Measurements from ENCODE around the gene JAG2.
A peak's percentile ranks its signal among the peaks of the same experiment; 100 is the strongest.

Gene JAG2

DNA sequence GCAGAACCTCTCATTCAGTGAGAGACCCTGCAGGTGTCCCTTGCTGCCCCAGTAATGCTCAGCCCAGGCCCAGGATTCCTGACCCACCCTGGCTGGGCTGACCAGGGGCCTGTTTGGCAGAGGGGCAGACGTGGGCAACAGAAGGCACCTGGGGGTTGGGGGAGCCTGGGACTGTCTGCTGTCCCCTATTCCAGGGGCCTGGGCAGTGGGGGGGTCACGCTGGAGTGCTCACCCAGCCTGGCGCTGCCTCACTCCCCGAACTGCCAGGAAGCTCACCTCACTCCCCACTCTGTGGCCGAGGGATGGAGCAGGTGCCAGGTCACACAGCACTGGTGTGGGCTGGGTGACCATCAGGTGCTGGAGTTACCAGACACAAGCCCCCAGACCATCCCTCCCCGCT lies 35.1 kb upstream of the JAG2 start:
- no peak for DNase-seq (ENCODE audit: low read depth in 2 of 2)

DNA sequence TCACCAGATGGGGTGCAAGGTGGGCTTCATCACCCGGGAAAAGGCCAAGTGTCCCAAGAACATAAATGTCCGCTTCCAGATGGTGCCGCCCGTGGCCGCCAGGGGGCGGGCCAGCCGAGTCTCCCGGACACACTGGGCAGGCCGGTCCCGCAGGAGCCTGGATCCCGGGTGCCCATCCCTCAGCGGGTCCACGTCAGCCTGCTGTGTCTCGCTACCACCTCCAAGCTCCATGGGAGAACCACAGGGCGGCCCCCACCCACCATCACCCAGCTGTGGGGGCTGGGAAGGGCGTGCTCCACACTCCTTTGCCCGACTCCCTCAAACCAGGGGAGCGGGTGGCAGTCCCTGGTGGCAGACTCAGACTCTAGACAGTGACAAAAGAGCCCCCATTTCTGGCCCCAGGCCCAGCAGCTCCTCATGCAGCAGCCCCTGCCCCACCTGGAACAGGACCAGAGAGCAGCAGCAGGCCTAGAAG lies 34.5 kb upstream of the JAG2 start:
- DNase-seq (ENCODE audit: low read depth in 2 of 2) = peak; percentile 26 to 28

DNA sequence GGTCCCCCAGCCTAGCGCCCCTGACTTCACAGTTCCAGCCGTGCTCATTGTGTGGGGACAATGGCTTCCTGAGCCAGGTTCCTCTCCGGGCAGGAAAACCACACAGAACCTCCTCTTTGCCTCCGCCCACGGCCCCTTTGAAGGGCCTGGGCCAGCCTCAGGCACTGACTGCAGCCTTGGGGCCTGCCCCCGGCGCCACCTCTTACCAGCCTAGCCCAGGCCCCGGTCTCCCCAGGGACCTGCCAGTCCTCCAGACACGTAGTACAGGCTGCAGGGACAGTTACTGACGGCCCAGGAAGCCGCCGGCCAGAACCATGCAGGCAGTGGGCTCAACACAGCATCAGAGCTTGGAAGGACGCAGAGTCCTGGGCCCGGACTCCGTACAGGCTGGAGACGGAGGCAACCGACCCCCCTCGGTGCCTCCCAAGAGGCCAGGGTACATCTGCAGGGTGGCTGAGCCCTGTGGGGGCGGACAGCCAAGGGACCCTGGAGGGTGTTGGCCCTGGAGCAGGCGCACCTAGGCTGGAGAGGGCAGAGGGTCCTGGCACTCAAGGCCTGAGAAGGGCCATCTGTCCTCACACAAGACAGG lies 33.4 kb upstream of the JAG2 start:
- DNase-seq (ENCODE audit: low read depth in 2 of 2) = no peak

DNA sequence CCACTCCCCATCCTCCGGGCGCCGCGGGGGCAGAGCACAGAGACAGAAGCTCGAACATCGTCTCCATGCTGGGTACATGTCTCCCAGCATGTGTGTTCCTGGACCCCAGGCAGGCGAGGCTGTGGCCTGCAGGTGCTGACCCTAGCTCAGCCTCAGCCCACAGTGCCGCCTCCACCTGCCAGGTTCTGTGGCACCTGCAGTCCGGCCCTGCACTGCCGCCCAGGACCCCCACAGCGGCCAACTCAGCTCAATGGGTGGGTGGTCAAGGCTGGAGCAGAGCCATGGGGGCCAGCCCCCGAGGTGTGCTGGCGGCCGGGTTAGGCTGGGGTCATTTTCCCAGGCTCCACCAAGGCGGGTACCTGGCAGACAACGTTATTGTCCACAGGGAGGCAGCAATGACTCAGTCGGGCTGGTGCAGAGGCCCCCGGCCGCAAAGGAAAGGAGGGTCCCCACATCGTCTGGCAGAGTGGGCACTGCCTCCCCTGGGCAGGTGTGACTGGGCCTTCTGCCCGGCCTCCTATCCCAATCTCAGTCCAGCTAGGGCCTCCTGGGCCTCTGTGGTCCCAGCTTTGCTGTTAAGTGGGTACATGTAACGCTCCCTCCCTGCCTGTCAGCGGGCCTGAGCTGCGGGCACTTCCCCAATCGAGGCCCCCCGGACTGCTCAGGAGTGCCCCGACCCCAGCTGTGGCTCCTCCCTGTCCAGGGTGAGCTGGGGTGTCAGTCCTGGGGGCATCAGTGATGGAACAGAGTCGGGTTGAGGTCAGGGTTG lies 32.8 kb upstream of the JAG2 start:
- DNase-seq (ENCODE audit: low read depth in 2 of 2) = no peak

DNA sequence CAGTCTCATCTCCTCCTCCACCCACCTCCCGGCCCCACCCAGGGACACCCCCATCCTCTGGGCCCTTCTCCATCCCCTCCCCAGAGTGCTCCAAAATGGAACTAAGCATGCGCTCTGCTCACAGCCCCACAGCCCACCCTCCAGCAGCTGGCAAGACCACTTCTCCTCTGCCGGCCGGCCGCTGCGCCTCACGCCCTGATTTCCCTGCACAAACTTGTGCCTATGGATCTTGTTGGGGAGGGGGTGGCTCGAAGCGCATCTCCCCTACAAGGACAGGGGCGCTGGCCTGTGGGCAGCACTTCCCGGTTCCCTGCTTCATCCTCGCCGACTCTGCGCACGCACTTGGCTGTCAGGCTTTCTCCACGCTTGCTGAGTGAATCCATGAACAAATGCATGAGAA lies 32.1 kb upstream of the JAG2 start:
- DNase-seq (ENCODE audit: low read depth in 2 of 2) = no peak

DNA sequence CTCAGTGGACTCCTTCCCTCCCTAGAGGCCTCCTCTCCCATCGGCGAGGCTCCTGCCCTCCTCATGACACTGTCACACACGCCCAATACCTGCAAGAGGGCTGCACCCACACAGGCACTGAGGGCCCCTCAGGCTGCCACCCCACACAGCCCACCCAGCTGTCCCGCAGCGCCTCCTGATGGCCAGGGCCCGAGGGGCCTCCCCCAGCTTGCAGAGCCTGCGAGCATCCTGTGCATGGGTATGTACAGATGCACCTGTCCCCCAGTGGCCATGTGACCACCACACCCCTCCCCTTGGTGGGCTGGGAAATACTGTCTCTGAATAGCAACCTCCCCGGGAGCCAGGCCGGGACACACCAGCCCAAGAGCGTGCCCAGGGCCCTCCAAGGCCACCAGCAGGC lies 31.5 kb upstream of the JAG2 start:
- no peak for DNase-seq (ENCODE audit: low read depth in 2 of 2)

DNA sequence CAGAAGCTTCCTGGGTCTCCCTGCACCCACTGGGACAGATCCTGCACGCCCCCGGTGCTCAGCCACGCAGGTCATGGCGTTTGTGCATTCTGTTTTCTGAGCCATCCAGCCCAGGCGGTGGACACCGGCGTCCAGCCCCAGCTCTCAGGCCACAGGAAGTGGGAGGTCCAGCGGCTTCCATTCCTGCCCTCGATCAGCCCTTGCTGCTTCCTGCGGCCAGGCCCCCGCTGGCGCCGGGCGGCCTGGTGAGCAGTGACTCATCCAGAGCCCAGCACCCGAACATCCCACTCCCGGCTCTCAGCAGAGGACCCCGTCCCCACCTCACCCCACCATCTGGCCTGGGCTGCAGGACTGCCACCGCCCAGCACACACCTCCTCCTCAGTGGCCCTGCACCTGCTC lies 30.5 kb upstream of the JAG2 start:
- DNase-seq (ENCODE audit: low read depth in 2 of 2) = no peak

DNA sequence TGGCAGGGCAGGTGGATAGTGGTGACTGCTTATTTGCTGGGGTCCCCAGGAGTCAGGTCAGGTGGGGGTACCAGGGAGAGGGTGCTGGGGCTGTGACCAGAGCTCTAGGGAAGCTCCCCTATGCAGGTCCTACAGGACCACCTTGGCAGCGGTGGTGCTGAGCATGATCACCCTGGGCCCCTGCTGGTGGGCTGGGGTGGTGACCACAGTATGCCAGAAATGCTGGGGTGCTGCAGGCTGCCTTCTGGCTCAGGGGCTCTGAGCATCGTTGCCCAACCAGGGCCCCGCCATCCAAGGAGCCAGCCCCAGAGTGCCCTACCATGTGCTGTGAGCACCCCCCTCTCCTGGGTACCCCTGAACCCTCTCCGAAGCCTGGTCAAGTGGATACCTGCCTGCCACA lies 30.0 kb upstream of the JAG2 start:
- no peak for DNase-seq (ENCODE audit: low read depth in 2 of 2)

DNA sequence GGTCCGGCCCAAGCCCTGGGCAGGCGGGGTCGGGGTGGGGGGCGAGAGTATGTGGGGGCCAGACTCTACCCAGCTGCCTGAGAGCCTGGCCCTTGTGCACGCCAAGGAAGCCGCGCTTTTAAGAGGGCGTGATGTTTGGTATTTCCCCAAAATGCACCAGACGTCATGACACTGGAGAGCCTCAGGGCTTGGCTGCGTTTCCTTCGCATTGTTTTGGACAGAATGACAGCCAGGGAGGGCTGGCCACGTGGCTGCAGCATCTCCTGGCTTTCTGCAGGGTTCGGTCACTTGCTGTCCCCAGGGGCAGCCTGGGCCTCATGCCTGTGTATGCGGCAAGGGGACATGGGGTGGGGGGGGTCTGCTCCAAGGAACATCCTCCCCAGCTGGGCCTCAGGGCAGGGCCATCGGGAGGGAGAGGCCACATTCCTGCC lies 28.6 kb upstream of the JAG2 start:
- DNase-seq (ENCODE audit: low read depth in 2 of 2) = no peak

DNA sequence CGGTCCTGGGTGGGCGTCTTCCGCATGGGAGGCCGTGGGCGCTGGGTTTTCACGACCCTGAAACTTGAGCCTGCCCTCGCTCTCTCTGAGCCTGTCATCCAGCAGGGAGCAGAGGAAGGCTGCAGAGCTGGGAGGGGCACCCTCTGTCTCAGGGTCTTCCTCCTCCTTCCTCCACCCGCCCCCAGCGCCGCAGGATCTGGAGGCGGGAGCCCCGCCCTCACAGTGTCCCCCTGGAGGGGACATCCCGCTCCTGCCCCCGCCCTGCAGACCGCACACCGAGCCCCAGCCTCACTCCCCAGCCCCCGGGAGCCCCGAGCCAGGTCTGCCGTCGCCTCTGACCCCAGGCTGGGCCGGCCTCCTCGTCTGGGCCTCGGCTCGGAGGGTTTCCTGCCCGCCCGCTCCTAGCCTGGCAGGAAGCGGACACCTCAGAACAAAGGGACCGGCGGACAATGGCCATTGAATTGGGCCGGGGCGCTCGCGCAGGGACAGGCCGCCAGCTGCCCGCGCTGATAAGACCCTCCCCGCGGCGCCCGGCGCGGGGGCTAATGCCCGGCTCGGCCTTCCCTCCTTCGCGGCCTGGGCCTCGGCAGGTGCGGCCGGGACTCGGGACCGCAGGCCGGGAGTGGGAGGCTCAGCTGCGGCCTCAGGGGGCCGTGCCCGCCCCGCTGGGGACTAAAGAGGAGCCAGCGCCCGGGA lies 27.8 kb upstream of the JAG2 start:
- DNase-seq (ENCODE audit: low read depth in 2 of 2) = no peak

DNA sequence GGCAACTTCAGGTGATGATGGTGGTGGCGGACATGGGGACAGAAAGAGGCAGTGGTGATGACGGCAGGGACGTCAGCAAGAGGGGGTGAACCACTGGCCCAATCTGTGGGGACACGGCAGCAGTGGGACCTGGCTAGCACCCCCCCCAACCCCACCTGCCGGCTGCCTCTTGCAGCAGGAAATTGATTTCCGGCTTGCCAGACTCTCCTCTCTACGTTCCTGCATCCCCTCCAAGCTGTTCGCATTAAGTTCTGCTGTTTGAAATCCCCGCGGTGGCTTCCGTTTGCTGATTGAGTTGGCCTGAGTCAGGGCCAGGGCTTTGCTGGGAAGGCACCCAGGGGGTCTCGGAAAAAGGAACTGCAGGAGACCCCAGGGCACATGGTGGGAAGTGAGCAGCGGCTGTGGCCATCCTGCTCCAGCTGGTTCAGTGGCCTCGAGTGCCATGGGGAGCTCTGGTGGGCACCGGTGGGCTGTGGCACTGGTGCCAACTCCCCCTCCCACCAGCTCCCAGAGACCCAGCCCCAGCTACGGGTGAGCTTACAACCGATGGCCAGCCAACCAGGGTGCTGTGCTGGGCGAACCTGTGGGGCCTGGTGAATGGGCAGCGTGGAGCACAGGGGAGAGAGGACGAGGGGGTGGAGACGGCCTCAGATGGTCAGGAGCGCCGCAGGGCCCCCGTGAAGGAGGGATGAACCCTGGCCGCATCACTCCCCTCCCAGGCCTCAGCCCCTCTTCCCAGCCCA lies 27.1 kb upstream of the JAG2 start:
- no peak for DNase-seq (ENCODE audit: low read depth in 2 of 2)

DNA sequence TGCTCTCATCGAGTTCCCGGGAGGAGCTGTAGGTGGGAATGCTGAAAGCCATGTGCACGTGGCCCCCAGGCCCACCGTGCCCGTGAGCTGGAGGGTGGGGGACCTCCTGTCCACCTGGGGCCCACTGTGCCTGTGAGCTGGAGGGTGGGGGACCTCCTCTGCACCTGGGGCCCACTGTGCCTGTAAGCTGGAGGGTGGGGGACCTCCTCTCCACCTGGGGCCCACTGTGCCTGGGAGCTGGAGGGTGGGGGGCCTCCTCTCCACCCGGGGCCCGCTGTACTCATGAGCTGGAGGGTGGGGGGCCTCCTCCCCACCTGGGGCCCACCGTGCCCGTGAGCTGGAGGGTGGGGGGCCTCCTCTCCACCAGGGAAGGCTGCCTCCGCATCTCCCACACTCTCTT lies 26.5 kb upstream of the JAG2 start:
- DNase-seq (ENCODE audit: low read depth in 2 of 2) = no peak

DNA sequence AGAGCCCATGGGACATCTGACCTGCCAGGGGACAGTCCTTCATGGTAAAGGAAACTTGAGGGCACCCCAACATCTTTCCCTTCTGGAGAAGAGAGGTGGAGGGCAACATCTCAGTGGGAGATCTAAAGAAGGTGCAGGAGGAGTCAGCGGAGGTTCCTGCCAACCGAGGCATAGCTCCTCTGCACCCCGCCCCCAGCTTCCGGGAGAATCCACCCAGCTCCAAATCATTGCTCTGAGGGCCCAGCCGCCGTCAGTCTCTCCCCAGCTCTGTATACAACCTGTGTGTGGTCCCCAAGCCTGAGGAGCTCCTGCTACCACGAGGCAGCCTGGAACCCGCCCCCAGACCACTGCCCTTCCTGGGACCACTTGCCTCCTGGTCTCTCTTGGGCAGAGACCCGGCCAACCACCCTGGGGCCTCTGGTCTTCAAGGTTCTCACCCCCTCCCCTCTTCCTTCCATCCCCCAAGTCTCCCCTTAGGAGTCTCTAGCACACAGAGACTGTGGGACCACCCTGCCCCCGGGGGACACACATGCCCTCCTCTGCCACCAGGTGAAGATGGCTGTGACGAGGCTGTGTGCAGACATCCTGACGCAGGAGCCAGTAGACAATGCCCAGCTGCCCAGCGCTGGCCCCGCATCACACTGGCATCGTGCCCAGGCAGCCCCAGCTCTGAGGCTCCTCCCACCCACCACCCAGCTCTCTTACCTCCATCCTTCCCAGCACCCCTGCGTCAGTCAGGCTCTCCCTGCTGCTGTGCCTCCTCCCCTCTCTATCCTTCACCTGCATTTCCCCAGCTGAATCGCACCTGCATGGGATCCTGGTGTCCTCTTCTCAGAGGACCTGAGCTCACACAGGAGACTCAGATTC lies 25.6 kb upstream of the JAG2 start:
- DNase-seq (ENCODE audit: low read depth in 2 of 2) = no peak

DNA sequence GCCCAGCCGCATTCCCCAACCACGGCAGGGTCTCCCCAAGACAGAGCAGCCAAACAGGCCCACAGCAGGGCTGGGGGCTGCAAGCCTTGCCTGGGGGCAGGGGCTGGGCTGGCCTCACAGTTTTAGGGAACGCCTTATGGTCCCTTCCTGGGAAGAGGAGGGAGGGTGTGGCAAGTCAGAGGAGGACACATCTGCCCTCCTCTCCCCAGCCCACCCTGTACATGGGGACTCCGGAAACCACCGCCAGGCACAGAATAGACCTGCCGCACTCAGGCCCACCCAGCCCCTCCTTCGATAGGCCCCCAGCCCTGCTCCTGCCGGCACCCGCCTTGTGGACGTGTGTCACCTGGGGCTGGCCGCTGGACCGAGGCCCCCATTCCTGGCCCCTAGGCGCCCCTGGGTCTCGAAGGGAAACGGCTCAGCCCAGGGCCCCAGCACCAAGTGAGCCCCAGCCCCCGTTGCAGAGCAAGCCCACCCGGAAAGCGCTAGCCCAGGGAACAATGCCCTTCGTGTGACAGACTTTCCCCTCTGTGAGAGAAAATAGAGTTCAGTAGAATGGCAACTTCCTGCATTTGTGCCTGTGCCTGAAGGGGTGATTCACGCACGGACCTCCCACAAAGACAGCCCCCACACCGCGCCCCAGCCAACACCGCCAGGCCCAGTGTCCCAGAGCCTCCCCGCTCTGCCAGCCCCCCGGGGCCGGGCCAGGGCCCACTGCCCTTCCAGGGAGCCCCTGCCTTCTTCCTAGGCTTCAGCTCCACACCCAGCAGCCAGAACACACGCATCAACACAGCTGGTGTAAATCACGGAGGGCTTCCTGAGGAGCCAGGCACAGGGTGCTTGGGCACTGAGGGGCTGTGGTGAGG lies 24.5 kb upstream of the JAG2 start:
- DNase-seq (ENCODE audit: low read depth in 2 of 2) = no peak

DNA sequence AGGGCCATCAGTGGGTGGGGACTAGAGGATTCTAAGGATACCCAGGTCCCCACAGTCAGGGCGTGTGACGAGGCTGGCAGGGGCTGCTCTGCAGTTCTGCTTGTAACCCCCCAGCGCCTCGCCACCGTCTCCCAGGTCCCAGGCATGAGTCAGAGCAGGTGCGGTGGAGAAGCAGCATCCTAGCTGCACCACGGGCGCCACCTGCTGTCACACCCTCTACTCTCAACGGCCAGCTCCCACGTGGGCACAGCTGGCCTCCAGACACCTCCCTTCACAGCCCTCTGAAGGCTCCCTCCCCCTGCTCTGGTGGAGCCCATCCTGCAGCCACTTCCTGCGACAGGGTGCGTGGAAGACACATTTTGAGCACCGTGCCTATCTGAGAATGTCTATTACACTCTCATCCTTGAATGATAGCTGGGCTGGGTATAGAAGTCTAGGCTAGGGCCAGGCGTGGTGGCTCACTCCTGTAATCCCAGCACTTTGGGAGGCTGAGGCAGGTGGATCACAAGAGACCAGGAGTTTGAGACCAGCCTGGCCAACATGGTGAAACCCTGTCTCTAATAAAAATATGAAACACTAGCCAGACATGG lies 19.5 kb upstream of the JAG2 start:
- no peak for DNase-seq (ENCODE audit: low read depth in 2 of 2)

DNA sequence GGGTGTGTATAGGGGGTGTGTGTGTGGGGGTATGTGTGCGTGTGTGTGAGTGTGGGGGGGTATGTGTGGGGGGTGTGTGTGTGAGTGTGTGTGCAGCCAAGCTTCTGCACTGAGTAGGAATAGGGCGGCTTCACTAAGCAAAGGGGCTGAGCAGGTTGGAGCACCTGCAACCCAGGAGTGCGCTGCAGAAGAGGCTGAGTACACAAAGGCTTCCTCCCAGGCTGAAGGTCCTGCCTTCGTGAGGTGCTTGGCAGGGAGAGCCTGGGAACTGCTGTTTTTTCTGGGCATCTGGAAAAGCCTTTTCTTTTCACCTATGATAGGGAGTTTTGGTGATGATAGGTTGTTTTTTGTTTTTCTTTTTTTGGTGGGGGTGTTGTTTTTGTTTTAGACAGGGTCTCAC lies 18.5 kb upstream of the JAG2 start:
- DNase-seq (ENCODE audit: low read depth in 2 of 2) = no peak

DNA sequence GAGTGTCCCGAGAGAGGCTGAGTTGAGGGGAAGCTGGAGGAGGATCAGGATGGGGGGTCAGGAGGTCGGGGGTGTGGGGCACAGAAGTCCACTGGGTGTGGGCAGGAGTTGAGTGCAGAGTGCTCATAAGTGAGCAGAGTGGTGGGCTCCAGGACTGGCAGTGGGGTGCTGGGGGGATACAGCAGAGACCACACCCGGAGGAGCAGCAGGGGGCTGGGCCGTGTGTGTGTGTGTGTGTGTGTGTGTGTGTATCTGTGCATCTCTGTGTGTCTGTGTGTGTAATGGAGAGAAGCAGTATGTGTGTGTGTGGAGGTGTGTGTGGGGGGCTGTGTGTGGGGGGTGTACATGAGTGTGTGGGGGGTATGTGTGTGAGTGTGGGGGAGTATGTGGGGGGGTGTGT lies 17.4 kb upstream of the JAG2 start:
- DNase-seq (ENCODE audit: low read depth in 2 of 2) = no peak

DNA sequence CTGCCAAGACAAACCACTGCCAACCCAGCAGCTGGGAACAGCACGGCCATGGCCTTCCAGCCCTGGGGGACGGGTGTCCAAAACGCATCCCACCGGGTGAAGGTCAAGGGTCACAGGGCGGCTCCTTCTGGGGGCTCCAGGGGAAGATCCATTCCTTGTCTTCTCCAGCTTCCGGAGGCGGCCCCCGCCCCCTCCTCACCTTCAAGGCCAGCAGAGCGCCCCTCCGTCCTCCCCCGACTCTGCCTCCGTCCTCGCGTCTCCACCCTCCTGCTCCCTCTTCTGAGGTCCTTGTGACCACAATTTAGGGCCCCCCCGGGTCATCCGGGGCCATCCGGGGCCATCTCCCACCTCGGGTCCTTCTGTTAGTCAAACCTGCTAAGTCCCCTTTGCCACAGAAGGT lies 16.4 kb upstream of the JAG2 start:
- no peak for DNase-seq (ENCODE audit: low read depth in 2 of 2)

DNA sequence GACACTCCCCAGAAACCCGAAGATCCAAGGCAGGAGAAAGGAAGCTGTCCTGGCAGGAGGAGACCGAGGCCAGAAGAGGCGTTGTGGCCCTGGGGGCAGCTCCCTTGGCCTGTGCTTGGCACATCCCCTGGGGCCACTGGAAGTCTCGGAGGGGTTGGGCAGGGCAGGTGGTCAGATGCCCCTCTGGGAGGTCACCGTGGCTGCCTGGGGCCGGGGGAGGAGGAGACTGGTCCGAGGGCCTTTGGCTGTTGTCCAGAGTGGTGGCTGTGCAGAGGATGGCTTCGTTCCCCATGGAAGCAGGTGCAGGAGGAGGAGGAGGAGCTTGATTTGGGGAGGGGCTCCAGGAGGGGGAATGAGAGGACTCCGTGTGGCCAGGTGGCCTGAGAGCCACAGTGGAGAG lies 15.9 kb upstream of the JAG2 start:
- DNase-seq (ENCODE audit: low read depth in 2 of 2) = no peak

All from fibroblast of skin of left quadriceps (primary cell).